ENCODE data around the gene DMD. TPM values are rescaled to one million over a fixed set of nuclear protein-coding genes. Genes with fewer than 3 reads are reported as not detected.

Gene DMD
- polyA plus RNA-seq, 2 of the 4 experiments (the other 2 are of a cell fraction): 0.03 TPM; not detected in 1

- TF ChIP-seq ZNF302 (CRISPR knock-in tag; IDR thresholded peaks at IDR 0.05) (no peak), HOXA7 (CRISPR knock-in tag; IDR thresholded peaks at IDR 0.05) (no peak), RARB (CRISPR knock-in tag; IDR thresholded peaks at IDR 0.05) (no peak), ESRRA (IDR thresholded peaks at IDR 0.05; ENCODE audit: borderline replicate concordance, low read length) (no peak), BCL3 (IDR thresholded peaks at IDR 0.05) (no peak)
Measured at GRCh38 chrX:33210156-33210555, 1.2 kb downstream of the DMD start (continued).

- H3K9me3 ChIP-seq: no peaks in the 10 kb centered on the region
- ATAC-seq (no peak), DNase-seq (ENCODE audit: low read depth in 1 of 2, low spot score in 1 of 2) (no peak), FAIRE-seq (no peak)
- H3K4me3 ChIP-seq: no peak overlapping the region
- ChIA-PET CTCF (no interaction called here), POLR2A (no interaction called here)
- H3K27ac ChIP-seq: no peak overlapping the region
- H3K4me2 ChIP-seq: no peak overlapping the region
- 7% methylated on average over 1 of the region's 1 CpG for WGBS (ENCODE audit: missing lambda C conversion rate)
- no peaks in the 10 kb centered on the region for H3K4me1 ChIP-seq
- TF ChIP-seq HOXB13 (CRISPR knock-in tag; IDR thresholded peaks at IDR 0.05; ENCODE audit: low read depth) (no peak), SMC3 (IDR thresholded peaks at IDR 0.05) (no peak)
Measured at GRCh38 chrX:33207056-33207455, 4.3 kb downstream of the DMD start.

GRCh38 chrX:33205321-33205720 is 6.0 kb downstream of the DMD start:
- Histone ChIP-seq H3K9me3 (no peaks in the 10 kb centered on the region), H3K4me2 (no peak overlapping the region), H3K4me3 (no peak overlapping the region), H3K4me1 (no peaks in the 10 kb centered on the region), H3K27ac (no peak overlapping the region)
- ChIA-PET POLR2A (no interaction called here), CTCF (no interaction called here)
- 1% methylated on average over 3 of the region's 3 CpGs for WGBS (ENCODE audit: missing lambda C conversion rate)
- FAIRE-seq: no peak
- no peak for DNase-seq (ENCODE audit: low read depth in 1 of 2, low spot score in 1 of 2)
- no peak for TF ChIP-seq GATA3 (IDR thresholded peaks at IDR 0.05; ENCODE audit: borderline replicate concordance)
- no peak for TF ChIP-seq KDM1A (IDR thresholded peaks at IDR 0.05; ENCODE audit: low read depth)
- no peak for TF ChIP-seq HOXA7 (CRISPR knock-in tag; IDR thresholded peaks at IDR 0.05)
- no peak for TF ChIP-seq JUN (IDR thresholded peaks at IDR 0.05)
- TF ChIP-seq TFCP2L1 (CRISPR knock-in tag; IDR thresholded peaks at IDR 0.05): no peak
- no peak for TF ChIP-seq RFX5 (IDR thresholded peaks at IDR 0.05)
- no peak for TF ChIP-seq EP300 (IDR thresholded peaks at IDR 0.05)
- no peak for TF ChIP-seq EHMT2 (IDR thresholded peaks at IDR 0.05; ENCODE audit: low read depth)
- TF ChIP-seq CHD4 (IDR thresholded peaks at IDR 0.05; ENCODE audit: borderline replicate concordance): no peak
- no peak for TF ChIP-seq HDAC2 (IDR thresholded peaks at IDR 0.05)
- TF ChIP-seq ELK1 (IDR thresholded peaks at IDR 0.05; ENCODE audit: low read depth, low read length): no peak
- TF ChIP-seq SMC3 (IDR thresholded peaks at IDR 0.05): no peak
- TF ChIP-seq POLR2A (IDR thresholded peaks at IDR 0.05; ENCODE audit: low read length): no peak
- TF ChIP-seq FOSB (CRISPR knock-in tag; IDR thresholded peaks at IDR 0.05): no peak
- no peak for TF ChIP-seq RNF2 (IDR thresholded peaks at IDR 0.05; ENCODE audit: borderline replicate concordance, low read depth)
- TF ChIP-seq HEYL (CRISPR knock-in tag; IDR thresholded peaks at IDR 0.05): no peak
- TF ChIP-seq NFE2L2 (conservative IDR thresholded peaks at IDR 0.05; ENCODE audit: low read length): no peak
- no peak for TF ChIP-seq RCOR1 (IDR thresholded peaks at IDR 0.05; ENCODE audit: low read depth, low read length)
- no peak for ATAC-seq

GRCh38 chrX:33204889-33205288 is 6.5 kb downstream of the DMD start:
- ChIA-PET POLR2A (no interaction called here), CTCF (no interaction called here)
- DNase-seq (ENCODE audit: low read depth in 1 of 2, low spot score in 1 of 2) (no peak), ATAC-seq (no peak), FAIRE-seq (no peak)
- 23% methylated on average over 5 of the region's 5 CpGs for WGBS (ENCODE audit: missing lambda C conversion rate)
- no peak overlapping the region for H3K4me2 ChIP-seq
- H3K9me3 ChIP-seq: no peaks in the 10 kb centered on the region
- H3K4me3 ChIP-seq: no peak overlapping the region
- TF ChIP-seq CHD4 (IDR thresholded peaks at IDR 0.05; ENCODE audit: borderline replicate concordance) (no peak), PHF8 (IDR thresholded peaks at IDR 0.05; ENCODE audit: borderline replicate concordance, low read depth) (no peak), JUN (IDR thresholded peaks at IDR 0.05) (no peak), ELK1 (IDR thresholded peaks at IDR 0.05; ENCODE audit: low read depth, low read length) (no peak)
- H3K27ac ChIP-seq: no peak overlapping the region
- H3K4me1 ChIP-seq: no peaks in the 10 kb centered on the region

Data from A549 (cell line).